Germinal center (tissue), 1 donor: ENCODE data around the gene ANO4.
"Not testable (repeated sequence)": the region's sequence is repeated elsewhere in the genome, so short reads cannot be mapped to it uniquely, and the experiment has no call there.

ENCODE experiments used
- DNase-seq: peaks from one replicate; pipeline ENCODE4 v3.0.0; 2012; ENCODE audit warnings: mixed read lengths, low spot score

The ANO4 gene

GRCh38 chr12:100875156-100875555 lies 80.6 kb downstream of the ANO4 start:
- DNase-seq: no peak

DNA sequence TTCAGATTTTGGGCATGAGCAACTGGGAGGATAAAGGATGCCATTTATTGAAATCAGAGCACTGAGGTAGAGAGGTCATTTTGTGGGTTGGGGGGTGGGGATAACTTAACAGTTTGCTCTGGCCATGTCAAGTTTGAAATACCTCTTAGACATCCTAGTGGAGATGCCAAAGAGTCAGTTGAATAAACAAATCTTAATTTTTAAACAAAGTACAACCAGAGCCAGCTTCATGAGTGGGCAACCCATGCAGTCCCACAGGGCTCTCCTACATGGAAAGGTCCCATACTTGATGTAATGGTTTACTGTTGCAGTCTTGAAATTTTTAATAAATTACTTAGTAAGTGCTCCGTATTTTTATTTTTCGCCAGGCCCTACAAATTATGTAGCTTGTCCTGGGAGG lies 81.2 kb downstream of the ANO4 start:
- DNase-seq: no peak

- peak; percentile 5 for DNase-seq
Measured at GRCh38 chr12:100877776-100878175, 83.2 kb downstream of the ANO4 start.

GRCh38 chr12:100895192-100895591 lies 100.6 kb downstream of the ANO4 start:
- DNase-seq: no peak

DNA sequence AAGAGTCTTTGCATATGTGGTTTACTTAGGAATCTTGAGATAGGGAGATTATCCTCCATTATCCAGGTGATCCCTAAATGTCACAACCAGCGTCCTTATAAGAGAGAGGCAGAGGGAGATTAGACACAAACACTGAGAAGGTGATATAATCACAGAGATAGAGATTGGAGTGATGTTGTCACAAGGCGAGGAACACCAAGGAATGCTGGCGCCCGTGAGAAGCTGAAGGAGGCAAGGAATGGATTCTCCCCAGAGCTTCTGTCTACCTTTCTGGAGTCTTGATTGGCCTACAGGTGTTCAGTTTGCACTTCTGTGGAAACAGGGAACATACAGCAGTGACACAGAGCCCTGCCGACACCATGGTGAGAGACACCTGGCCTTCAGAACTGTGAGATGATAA lies 101.6 kb downstream of the ANO4 start:
- DNase-seq: no peak

DNA sequence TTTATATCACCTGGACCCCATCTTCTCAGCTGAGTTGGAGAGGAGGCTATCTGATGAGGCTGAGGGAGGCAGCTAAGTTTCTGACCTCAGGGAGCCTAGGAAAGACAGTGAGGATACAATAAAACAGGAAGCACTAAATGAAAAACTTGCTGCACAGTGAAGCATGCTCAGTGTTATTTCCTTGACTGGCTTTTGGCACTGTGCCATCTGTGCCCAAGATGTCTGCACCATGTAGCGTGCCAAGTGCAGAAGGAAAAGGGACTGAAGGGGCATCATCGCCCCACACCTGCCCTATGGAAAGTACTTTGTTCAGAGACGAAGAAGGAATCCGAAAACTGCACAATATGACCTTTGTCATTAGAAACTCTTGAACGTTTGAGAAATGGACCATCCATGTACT lies 102.7 kb downstream of the ANO4 start:
- DNase-seq: no peak

GRCh38 chr12:100899301-100899700 lies 104.7 kb downstream of the ANO4 start:
- no peak for DNase-seq

GRCh38 chr12:100900808-100901207 lies 106.2 kb downstream of the ANO4 start:
- DNase-seq: no peak

GRCh38 chr12:100901266-100901665 lies 106.7 kb downstream of the ANO4 start:
- DNase-seq: no peak

DNA sequence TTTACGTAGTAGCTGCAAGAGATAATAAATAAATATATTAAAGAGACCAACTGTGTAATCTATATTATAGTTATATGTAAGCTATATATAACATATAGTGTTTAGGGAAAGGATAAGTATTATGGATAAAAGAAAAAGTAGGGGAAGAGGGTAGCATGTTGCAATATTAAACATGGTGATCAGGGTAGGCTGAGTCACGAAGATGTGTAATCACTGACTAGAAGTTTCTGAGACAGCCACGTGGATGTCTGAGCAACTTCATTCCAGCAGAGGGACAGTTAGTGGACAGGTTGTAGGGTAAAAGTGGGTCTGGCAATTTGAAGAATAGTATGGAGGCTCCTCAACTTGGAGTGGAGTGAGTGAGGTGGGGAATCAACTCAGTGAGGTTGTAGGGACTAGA lies 109.7 kb downstream of the ANO4 start:
- no peak for DNase-seq

DNA sequence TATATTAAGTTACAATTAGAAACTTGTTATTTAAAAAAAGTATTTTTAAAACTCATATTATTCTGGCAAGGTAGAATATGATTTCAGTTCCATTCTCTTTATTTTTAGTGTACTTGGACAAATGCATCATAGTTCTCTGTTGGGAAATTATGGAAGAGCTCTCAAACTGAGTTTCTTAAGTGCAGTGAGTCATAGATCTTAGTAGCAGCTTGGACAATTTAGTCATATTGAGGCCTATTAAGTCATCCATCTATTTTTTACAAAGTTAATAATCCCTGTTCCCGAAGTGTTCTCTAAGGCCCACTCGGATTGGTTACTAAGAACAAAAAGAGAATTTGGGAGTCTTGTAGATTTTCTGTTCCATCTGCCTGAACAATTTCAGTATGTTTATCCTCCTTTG lies 113.9 kb downstream of the ANO4 start:
- no peak for DNase-seq

- no peak for DNase-seq
Measured at GRCh38 chr12:100913872-100914592, 119.5 kb downstream of the ANO4 start.

GRCh38 chr12:100919116-100919515 lies 124.5 kb downstream of the ANO4 start:
- no peak for DNase-seq

GRCh38 chr12:100920493-100920892 lies 125.9 kb downstream of the ANO4 start:
- no peak for DNase-seq

DNA sequence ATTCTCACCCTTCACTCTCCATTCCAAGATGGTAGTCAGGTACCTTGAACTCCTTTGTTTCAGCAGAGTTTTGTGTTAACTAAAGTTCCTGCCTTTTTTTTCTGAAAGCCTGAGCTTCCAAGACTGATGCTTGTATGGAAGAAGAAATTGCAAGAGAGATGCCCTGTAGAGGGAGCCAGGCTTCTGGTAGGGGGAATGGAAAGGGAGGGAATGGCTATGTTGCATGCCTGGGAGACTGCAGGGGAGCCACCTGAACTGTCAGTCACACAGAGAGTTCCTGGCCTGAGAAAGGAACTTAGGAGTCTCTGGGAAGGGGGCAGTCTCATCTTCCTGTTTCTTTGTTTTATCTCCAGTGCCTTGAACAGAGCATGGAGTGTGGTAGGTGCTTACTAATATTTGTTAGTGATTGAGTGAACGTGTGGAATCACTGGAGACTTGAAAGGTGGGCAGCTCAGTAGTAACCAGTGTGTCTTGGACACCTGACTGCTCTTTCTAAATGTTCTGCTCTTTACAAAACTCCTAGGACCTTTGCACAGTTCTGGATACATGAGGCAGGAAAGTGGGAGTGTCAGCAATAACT lies 132.2 kb downstream of the ANO4 start:
- no peak for DNase-seq

DNA sequence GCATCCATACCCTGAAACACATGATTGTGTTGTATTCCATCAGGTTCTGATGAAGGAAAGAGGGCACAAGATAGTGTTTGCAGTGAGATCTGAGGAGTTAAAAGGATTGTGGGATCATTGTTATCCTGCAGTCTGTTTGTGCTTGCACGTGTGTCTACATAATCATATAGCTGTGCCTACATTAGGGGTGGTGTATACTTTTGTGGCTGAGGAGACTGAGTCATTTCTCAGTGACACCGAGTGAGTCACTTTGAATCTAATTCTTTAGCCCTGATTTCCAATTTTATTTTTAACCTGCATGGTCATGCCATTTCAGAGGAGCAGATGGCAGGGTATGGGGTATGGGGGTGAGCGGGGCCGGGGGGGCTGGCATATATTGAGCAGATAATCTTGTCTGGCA lies 133.2 kb downstream of the ANO4 start:
- no peak for DNase-seq

DNA sequence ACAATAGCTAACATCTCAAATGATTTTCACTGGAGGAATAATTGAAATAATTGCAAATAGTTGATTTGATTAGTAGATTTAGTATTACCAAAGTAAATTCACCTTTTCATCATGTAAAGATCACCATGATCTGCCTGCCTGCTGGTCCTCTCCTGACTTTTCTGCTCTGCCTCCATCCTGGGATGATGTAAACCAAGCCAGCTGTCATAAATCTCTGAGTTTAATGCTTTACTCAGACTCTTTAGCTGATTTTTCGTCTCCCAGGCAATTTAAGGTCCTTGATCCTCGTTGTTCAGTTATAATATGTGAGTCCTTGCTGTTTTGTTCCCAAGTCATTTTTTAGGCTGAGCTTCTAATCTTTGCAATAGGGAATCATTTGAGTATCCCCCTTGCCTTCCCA lies 138.0 kb downstream of the ANO4 start:
- DNase-seq: no peak

DNA sequence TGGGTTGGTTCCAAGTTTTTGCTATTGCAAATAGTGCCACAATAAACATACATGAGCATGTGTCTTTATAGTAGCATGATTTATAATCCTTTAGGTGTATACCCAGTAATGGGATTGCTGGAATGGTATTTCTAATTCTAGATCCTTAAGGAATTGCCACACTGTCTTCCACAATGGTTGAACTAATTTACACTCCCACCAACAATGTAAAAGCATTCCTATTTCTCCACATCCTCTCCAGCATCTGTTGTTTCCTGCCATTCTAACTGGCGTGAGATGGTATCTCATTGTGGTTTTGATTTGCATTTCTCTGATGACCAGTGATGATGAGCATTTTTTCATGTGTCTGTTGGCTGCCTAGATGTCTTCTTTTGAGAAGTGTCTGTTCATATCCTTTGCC lies 139.0 kb downstream of the ANO4 start:
- DNase-seq: not testable (repeated sequence)

DNA sequence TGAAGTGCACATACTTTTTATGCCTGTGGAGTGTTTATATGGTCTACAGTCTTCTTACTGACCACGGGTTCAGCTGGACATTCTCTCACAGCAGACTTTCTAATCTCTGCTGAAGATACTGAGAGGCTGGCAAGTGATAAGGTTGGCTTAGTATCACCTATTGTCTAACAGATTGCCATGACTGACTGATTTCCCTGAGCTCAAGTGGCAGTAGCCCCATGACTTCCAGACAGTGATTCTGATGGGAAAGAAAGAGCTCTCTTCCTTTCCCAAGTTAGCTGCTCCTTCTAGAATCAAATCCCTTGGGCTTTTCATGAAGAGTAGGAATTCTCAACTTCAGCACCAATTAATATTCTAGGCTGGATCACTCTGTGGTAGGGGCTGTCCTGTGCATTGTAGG lies 141.4 kb downstream of the ANO4 start:
- no peak for DNase-seq

- DNase-seq: no peak
Measured at GRCh38 chr12:100936661-100937060, 142.1 kb downstream of the ANO4 start.

DNA sequence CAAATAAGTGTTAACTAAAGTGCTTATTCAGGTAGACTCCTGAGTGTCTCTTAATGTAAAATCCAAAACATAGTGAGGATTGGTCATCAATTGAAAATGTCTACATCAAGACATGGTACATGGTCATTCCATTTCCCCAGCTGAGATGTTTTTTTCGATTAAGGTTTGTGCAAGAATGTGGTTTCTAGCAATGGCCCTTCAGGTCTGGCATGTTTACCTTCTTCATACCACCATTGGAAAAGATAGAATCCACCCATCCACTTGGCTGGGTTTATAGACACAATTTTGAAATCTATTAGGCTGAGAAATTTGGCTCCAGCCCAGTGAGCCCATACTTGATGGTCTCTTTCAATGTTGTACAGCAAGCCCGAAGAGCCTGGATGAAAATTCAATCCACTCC lies 145.9 kb downstream of the ANO4 start:
- DNase-seq: no peak

DNA sequence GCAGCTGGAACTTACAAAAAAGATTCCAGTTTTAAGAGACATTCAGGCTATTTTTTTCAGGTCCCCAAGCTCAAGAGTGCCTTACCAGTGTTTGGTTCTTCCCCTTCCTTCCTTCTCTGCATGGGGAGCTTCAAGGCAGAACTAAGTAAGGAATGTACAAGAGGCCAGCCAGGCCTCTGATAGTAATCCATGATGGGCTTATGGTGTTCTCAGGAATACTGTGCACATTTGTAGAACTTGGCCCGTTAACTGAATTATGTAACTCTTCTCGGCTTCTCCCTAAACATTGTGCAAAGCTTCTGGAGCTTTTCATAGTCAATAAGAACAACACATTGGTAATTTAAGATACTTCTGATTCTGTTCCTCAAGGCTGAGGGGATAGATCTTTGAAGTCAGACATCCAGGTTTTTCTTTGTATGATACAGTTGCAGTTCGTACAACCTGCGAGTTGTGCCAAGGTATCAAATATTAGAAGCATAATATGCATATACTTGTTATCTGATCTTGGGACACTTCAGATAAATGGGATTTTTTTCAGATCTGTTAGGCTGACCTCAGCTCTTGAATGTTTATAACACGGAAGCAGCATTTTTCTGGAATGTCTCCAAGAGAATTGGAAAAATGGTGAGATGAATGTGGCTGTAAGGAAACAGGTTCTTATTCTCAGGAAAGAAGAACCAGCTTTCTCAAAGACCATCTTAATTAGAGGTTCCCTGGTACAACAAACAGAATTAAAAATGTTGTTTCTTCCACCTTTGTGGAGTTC lies 148.6 kb downstream of the ANO4 start:
- DNase-seq: no peak

- DNase-seq: no peak
Measured at GRCh38 chr12:100951756-100952155, 157.2 kb downstream of the ANO4 start.
